ENCODE data around the gene SLC12A5.

Gene SLC12A5

DNA sequence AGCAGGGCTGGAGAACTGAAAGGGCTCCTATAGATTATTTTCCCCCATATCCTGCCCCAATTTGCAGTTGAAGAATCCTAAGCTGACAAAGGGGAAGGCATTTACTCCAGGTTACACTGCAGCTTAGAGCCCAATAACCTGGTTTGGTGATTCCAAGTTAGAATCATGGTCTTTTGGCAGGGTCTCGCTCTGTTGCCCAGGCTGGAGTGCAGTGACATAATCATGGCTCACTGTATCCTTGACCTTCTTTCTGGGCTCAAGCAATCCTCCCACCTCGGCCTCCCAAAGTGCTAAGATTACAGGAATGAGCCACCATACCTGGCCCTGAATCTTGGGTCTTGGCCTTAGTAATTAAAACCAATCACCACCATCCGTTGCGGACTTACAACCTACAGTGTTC is 21.3 kb upstream of the SLC12A5 start:
- DNase-seq: no peak

DNA sequence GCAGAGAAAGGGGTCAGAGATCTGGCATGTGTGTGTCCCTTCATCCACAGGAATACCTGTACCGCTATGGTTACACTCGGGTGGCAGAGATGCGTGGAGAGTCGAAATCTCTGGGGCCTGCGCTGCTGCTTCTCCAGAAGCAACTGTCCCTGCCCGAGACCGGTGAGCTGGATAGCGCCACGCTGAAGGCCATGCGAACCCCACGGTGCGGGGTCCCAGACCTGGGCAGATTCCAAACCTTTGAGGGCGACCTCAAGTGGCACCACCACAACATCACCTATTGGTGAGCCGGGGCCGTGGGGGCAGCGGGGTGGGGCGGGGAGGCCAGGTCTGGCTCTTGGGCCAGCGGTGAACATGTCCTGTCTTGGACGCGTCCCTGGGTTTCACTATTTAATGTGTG is 19.2 kb upstream of the SLC12A5 start:
- DNase-seq: no peak

DNA sequence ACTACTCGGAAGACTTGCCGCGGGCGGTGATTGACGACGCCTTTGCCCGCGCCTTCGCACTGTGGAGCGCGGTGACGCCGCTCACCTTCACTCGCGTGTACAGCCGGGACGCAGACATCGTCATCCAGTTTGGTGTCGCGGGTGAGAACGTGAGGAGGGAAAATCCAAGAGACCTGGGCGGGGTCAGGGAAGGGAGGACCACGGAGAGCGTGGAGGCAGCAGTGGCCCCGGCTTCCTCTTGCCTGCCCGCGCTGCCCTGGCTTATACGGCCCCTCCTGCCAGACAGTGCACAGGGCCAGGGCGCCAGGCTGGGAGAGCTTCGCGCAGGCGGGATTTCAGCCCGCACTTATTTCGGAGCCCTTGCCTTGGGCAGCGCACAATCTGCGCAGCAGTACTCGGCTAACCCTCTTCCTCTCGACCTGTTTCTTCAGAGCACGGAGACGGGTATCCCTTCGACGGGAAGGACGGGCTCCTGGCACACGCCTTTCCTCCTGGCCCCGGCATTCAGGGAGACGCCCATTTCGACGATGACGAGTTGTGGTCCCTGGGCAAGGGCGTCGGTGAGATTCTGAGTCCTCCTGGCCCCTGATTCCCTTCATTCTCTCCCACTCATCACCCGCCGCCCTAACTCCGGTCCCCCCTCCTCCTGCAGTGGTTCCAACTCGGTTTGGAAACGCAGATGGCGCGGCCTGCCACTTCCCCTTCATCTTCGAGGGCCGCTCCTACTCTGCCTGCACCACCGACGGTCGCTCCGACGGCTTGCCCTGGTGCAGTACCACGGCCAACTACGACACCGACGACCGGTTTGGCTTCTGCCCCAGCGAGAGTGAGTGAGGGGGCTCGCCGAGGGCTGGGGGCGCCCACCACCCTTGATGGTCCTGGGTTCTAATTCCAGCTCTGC is 18.3 kb upstream of the SLC12A5 start:
- peak; percentile 72 for DNase-seq

DNA sequence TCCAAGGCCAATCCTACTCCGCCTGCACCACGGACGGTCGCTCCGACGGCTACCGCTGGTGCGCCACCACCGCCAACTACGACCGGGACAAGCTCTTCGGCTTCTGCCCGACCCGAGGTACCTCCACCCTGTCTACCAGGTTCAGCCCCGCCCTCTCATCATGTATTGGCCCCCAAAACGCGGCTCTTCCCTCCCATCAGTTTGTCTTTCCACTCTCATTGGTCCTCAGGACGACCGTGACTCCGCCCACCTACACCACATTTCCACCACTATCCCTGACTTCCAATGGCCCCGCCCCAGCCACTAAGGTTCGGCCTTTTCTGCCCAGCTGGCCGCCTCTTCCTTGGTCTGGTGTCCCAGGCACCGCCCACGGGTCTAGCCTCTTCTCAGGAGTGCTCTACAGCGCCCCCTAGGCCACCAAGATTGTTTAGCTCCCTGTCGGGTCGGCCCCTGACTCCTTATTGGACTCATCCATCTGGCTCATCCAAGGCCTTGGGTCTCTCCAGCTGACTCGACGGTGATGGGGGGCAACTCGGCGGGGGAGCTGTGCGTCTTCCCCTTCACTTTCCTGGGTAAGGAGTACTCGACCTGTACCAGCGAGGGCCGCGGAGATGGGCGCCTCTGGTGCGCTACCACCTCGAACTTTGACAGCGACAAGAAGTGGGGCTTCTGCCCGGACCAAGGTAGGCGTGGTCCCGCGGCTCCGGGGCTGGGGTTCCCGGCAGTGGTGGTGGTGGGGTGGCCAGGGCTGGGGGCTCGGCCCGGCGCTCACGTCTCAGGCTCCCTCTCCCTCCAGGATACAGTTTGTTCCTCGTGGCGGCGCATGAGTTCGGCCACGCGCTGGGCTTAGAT is 17.2 kb upstream of the SLC12A5 start:
- DNase-seq: peak; percentile 70

DNA sequence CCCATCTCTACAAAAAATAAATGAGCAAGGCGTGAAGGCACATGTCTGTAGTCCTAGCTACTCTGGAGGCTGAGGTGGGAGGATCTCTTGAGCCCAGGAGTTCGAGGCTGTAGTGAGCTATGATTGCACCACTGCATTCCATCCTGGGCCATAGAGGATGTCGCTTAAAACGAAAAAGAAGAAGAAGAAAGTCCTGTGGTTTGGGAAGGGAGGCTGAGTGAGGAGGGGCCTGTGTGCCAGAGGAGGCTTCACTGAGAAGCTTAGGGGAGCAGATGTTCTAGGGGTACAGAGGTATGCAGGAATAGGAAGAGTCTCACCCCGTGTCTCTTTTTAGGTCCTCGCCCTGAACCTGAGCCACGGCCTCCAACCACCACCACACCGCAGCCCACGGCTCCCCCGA is 16.1 kb upstream of the SLC12A5 start:
- DNase-seq: no peak

DNA sequence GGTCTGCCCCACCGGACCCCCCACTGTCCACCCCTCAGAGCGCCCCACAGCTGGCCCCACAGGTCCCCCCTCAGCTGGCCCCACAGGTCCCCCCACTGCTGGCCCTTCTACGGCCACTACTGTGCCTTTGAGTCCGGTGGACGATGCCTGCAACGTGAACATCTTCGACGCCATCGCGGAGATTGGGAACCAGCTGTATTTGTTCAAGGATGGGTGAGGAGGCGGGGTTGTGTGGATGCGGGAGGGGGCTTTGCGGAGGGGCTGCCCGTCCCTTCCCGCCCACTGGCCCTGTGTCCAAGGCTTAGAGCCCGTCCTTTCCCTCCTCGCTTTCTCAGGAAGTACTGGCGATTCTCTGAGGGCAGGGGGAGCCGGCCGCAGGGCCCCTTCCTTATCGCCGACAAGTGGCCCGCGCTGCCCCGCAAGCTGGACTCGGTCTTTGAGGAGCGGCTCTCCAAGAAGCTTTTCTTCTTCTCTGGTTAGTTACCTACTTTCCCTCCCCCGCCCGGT is 15.6 kb upstream of the SLC12A5 start:
- no peak for DNase-seq

DNA sequence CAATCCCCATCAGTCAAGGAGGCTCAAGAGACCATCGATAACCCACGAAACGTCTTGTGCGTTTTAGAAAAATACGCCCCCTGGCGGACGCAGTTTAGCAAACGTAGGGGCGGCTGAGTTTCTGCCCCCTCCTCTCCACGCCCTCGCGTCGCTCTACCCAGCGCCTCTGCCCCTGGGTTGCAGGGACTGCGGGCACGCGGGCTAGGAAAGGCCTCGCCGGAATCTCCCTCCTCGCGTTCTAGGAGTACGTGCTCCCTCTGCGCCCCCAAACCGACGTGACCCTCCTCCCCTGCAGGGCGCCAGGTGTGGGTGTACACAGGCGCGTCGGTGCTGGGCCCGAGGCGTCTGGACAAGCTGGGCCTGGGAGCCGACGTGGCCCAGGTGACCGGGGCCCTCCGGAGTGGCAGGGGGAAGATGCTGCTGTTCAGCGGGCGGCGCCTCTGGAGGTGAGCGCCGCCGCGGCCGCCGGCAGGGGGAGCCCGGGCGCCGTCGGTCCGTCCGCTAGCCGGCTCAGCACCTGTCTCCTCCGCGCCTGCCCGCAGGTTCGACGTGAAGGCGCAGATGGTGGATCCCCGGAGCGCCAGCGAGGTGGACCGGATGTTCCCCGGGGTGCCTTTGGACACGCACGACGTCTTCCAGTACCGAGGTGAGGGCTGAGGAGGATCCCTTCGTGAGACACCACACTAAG is 15.0 kb upstream of the SLC12A5 start:
- DNase-seq: peak; percentile 87

DNA sequence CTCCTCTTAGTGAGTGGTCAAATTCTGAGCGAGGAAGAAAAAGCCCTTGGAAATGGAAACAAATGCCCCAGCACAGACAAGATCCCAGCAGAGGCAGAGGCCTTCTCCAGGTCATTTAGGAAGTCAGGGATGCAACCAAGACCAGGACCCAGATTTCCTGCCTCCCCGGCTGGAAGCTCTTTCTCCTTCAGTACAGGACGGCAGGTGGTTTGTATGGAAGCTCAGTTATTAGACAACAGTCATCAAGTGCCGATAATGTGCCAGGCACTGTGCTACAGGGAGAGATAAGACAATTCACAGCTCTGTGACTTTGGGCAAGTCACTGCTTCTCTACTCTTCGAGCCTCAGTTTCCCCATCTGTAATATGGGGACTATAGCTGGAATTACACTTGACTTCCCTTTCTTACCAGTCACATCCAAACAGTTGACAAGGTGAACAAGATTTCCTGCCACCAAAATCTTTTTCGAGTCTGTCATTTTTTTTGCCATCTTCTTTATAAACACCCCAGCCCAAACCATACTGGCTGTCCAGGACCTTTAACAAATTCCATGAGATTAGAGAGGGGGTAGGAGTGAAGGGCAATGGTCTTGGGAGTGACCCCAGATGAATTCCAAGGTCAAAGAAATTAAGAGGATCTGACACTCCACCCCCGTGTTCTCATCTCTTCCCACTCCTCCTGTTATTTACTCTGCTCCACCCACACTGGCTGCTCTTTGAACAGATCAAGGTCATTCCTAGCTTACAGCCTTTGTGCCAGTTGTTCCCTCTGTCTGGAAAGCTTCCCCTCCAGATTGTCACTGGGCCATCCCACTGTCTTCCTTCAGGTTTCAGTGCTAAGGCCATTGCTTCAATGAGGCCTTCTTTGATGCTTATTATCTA is 14.3 kb upstream of the SLC12A5 start:
- no peak for DNase-seq

DNA sequence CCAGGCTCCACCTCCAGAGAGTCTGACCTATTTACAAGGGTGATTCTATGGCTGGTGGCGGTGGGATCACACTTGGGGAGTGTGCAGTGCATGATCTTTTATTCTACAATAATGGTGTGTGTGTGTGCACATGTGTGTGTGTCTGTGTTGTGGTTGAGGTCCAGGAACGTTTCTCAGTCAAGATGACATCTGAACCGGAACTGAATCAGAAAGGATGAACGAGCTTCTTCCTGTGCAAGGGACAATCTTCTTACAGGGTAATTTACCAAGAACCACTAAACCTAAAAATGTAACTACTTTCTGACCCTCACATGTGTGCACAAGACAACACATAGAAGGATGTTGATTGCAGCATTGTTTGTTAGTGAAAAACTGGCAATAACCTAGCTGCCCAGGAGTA is 11.7 kb upstream of the SLC12A5 start:
- DNase-seq: no peak

DNA sequence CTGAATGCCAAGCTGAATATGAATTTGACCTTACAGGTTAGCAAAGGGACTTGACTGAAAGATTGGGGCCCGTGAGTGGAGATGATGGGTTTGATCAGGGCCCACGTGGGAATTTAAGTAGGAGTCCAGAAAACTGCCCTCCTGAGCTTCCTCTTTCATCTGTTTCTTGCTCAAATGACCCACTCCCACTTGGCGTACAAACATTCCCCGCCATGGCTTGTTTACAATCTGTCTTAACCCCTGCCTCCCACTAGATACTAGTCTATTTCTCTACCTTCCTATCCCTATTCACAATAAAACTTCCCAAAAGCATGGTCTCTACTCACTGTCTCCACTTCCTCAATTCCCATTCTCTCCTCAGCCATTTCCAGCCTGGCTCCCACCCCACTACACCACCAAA is 10.9 kb upstream of the SLC12A5 start:
- no peak for DNase-seq

DNA sequence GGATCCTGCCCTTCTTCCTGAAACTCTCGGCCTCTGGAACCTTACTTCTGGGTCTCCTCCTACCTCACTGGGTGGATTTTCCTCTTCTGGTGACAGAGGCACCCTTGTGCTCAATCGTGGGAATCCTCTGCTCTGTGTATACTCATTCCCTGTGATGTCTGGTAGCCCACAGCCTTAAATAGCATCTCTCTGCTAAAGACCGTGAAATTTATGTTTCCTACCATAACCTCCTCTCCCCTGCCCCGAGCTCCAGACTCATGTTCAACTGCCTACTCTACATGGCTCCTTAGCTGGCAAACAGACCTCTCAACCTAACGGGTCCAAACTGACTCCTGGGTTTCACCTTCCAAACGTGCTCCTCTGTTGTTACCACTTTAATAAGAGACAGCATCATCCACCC is 10.4 kb upstream of the SLC12A5 start:
- DNase-seq: no peak

DNA sequence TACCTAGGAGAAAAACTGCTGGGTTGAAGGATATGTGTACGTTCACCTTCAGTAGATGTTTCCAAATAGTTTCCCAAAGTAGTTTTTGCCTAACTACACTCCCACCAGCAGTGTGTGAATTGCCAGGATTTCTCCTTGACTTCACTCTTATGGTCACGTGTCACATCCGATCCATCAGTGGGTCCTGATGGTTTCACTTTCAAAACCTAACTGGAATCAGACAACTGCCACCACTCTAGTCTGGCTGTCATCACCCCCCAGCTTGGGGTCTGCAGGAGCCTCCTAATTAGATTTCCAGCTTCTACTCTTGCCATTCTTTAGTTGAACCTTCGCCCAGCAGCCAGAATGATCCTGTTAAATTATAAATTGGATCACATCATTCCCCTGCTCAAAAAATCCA is 8.5 kb upstream of the SLC12A5 start:
- DNase-seq: no peak

DNA sequence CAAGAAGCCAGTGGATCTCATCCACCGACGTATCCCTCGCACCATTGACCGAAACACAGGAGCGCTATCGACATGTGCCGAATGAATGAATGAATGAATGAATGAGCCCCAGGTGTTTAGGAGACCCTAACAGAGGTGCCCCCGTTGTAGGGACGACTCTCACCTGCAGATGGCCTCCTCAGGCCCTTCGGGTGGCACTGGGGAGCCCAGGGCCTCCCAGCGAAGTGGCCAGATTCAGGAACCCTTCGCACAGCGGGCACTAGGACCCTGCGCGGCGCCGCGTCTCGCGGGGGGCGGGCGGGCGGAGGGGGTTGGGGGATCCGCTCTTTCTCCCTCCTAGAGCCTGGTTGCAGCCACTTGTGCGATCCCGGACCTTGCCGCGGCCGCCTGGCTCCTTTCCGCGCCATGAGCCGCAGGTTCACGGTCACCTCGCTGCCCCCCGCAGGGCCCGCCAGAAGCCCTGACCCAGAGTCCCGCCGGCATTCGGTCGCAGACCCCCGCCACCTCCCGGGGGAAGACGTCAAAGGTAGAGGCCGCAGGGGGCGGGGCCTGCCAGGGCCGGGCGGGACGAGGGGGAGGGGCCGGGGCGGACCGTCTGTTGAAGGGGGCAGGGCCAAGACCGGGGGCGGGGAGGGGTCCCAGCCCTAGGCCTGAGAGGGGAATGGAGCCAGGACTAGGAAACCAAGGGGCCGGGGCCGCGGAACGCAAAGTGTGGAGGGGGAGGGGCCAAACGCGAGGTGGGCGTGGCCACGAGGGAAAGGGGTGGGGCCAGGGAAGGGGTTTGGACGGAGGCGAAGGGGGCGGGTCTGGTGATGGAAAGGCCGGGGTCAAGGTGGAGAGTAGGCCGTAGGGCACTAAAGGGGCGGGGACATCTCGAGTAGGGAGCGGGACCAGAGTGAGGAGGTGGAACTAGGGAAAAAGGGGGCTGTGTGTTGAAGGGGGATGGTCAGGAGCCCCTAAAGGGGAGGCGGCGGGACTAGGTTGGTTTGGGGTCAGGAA is 7.4 kb upstream of the SLC12A5 start:
- peak; percentile 73 for DNase-seq

DNA sequence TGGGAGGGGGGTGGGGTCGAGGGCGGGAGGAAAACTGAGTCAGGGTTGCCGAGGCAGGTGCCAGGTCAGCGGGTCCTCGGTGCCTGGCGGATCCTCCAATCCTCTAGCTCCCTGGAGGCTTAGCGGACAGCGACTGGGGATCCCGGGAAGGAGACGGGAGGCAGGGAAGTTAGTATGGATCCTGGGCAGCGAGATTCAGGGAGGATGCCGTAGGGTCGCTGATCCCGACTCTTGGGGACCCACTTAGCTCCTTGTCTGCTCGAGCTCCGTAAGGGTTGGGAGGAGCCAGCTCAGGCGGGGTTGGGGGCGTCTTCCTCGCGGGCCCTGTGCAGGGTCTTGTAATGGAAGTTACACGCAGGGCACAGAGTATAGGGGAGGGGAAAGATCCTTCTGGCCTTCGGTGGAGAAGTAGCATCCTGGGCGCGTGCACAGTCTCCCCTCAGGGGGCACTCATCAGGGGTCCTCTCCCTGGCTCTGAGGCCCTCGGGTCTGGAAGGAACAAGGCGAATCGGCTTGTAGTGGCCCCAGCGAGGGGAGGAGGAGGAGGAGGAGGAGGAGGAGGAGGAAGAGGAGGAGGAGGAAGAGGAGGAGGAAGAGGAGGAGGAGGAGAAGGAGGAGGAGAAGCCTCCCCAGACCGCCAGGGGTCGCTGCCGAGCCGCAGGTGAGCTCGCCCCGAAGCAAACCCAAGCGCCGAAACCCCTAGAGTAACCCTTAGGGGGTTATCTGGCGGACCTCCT is 6.4 kb upstream of the SLC12A5 start:
- peak; percentile 90 for DNase-seq

DNA sequence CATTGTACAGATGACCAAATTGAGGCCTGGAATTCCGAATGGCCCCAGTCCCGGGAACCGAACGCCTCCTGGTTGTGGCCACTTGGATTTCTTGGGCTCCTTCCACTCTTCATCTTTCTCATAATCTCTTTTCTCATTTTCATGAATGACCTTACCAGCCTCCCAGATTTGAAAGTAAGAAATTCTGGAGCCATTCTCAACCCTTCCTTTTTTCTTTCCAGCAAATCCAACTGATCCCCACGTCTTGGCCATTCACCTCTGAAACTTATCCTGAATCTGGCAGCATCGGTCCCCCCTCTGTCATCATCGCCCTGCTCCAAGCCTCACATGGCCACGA is 5.9 kb upstream of the SLC12A5 start:
- DNase-seq: no peak

DNA sequence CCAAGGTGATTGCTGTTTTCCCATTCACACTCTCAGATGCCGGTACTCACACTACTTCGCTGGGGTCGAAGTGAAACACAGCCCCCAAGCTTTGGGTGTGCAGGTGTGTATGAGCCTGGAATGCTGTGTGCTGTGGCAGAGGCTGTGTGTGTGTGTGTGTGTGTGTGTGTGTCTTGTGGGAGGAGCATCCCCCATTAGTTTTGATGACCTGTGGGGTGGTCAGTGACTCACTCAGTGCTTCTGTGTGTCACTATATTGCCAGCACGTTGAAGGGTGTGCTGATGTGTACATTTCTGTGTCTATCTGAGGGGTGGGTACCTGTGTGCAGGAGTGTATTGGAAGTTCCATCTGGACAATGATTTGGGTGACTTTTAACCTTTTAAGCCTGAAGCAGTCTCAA is 5.0 kb upstream of the SLC12A5 start:
- DNase-seq: no peak

DNA sequence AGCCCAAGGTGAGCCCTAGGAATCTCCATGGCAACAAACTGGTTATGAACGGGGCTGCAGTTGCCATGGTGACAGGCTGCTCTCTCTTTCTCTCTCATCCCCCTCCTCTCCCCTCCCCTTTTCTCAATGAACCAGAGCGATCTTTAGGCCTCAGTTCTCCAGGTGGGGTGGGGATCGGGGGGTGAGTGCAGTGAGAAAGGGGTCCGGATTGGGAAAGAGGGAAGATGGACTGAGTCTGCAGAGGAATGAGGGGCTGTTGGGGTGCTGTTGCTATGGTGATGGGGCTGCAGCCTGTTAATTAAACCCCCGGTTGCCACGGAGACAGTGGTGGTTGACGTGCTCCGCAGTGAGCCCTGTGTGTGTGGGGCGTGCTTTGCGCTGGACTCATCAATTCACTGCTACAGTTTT is 3.6 kb upstream of the SLC12A5 start:
- no peak for DNase-seq

DNA sequence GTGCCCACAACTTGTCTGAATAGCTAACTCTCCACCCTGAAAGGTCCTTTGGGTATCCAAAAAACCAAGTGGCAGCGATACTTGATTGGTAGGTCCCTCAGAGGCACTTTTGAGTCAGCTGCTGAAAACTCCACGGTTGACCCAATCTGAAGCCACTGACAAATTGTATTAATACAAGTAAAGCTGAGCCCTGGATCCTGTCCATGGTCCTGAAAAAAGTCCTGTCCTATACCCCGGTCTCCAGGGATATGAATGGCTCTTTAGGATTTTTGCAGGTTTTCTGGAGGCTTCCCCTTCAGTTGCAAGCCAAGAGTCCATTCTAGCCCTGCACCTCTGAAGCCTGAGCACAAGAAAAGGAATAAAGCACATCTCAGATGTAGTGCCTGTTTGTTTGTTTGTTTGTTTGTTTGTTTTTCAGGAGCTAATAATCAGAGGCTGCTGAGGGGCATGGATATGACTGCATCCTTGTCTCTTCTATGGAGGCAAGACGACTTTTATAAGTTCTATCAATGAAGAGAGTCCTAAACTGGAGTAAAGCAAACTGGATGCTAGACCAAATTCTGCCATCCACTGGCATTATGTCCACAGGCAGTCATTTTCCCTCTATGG is 1.7 kb upstream of the SLC12A5 start:
- DNase-seq: no peak

DNA sequence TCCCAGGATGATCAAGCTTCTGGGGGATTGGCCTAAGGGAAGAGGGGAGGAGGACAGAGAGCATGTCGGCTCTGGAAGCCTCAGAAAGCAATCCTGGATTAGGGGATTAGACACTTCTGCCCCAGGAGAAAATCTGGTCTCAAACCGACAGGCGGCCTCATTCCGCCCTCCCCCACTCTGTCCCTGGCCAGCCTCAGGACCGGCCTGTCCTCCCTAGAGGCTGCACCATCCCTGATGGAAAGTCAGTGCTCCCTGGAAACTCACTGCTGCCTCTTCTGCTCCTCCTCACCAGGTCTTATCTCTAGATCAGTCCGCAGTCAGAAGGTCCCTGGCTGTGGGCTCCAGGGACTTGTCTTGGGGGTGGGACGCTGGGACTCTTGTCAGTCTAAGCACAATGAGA is 905 bp upstream of the SLC12A5 start:
- no peak for DNase-seq

Measured in activated CD8-positive, alpha-beta memory T cell treated with anti-CD3 and anti-CD28 coated beads for 24 hours (primary cell).